Progenitor cell of endocrine pancreas (in vitro differentiated cells): ENCODE data around the gene DNPEP. TPM values are rescaled to one million over a fixed set of nuclear protein-coding genes. Genes with fewer than 3 reads are reported as not detected.

Experiments used
- DNase-seq: peaks from one replicate; pipeline ENCODE4 v3.0.0; 2021; ENCODE audit warnings: low spot score; ENCODE audit not compliant: unreplicated experiment
- H3K27ac Mint-ChIP-seq: 2 replicates; pipeline ENCODE4 v1.8.0; 2021; ENCODE audit warnings: mild to moderate bottlenecking, moderate library complexity, mixed read lengths
- H3K27me3 Mint-ChIP-seq: 2 replicates; pipeline ENCODE4 v1.8.0; 2021; ENCODE audit warnings: mixed read lengths
- H3K36me3 Mint-ChIP-seq: 2 replicates; pipeline ENCODE4 v1.8.0; 2022; ENCODE audit warnings: mixed read lengths; ENCODE audit not compliant: insufficient read depth
- H3K4me1 Mint-ChIP-seq: 2 replicates; pipeline ENCODE4 v1.8.0; 2021; ENCODE audit warnings: low read depth, mixed read lengths
- H3K4me3 Mint-ChIP-seq: 2 replicates; pipeline ENCODE4 v1.8.0; 2021; ENCODE audit warnings: low read depth, mild to moderate bottlenecking, moderate library complexity, mixed read lengths
- H3K9me3 Mint-ChIP-seq: 2 replicates; pipeline ENCODE4 v1.8.0; 2021; ENCODE audit warnings: low read depth, mixed read lengths
- CTCF ChIP-seq: fragments of 200-600 bp; sonication (generic); IDR thresholded peaks from one replicate; pipeline ENCODE4 v1.5.0; 2021; ENCODE audit warnings: antibody characterized with exemption, mild to moderate bottlenecking; ENCODE audit not compliant: unreplicated experiment
- total RNA-seq: library from RNA; stranded (reverse); gene quantifications from 2 replicates; pipeline ENCODE4 v1.2.1, GENCODE V29; 2021

Gene DNPEP
- total RNA-seq, 1 donor from 2014 or later: 36.0 TPM

GRCh38 chr2:219335373-219335786 lies 52.3 kb downstream of the DNPEP start:
- no peak for DNase-seq
- no peaks in the 10 kb centered on the region for H3K36me3 Mint-ChIP-seq
- TF ChIP-seq CTCF: no peak
- H3K4me3 Mint-ChIP-seq: no peak overlapping the region
- peaks cover 90% of the 10 kb centered on the region for H3K27me3 Mint-ChIP-seq
- H3K4me1 Mint-ChIP-seq: no peaks in the 10 kb centered on the region
- peaks cover 5% of the 10 kb centered on the region for H3K9me3 Mint-ChIP-seq
- H3K27ac Mint-ChIP-seq: no peak overlapping the region

GRCh38 chr2:219334076-219334475 lies 53.6 kb downstream of the DNPEP start:
- H3K27me3 Mint-ChIP-seq: peaks cover 91% of the 10 kb centered on the region
- peaks cover 5% of the 10 kb centered on the region for H3K9me3 Mint-ChIP-seq

GRCh38 chr2:219332542-219332941 lies 55.2 kb downstream of the DNPEP start, which contains the start of gene RESP18:
Gene RESP18, minus strand, starts transcription at chr2:219332744.
- Mint-ChIP-seq H3K36me3 (no peaks in the 10 kb centered on the region), H3K27me3 (peaks cover 92% of the 10 kb centered on the region), H3K4me1 (peaks cover 1% of the 10 kb centered on the region), H3K27ac (no peak within 1 kb of the TSS), H3K9me3 (peaks cover 5% of the 10 kb centered on the region), H3K4me3 (no peak within 1 kb of the TSS)
- no peak for TF ChIP-seq CTCF
- no peak for DNase-seq

More at GRCh38 chr2:219334076-219334475, 53.6 kb downstream of the DNPEP start:
- TF ChIP-seq CTCF: no peak
- H3K36me3 Mint-ChIP-seq: no peaks in the 10 kb centered on the region
- H3K4me3 Mint-ChIP-seq: no peak overlapping the region
- no peak overlapping the region for H3K27ac Mint-ChIP-seq
- no peaks in the 10 kb centered on the region for H3K4me1 Mint-ChIP-seq
- DNase-seq: no peak

GRCh38 chr2:219331560-219332213 lies 56.0 kb downstream of the DNPEP start:
- no peaks in the 10 kb centered on the region for H3K36me3 Mint-ChIP-seq
- no peak overlapping the region for H3K4me3 Mint-ChIP-seq
- peaks cover 5% of the 10 kb centered on the region for H3K9me3 Mint-ChIP-seq
- DNase-seq: peak; percentile 73
- peaks cover 88% of the 10 kb centered on the region for H3K27me3 Mint-ChIP-seq
- TF ChIP-seq CTCF: no peak
- peaks cover 1% of the 10 kb centered on the region for H3K4me1 Mint-ChIP-seq
- H3K27ac Mint-ChIP-seq: no peak overlapping the region

- Mint-ChIP-seq H3K4me1 (peaks cover 1% of the 10 kb centered on the region), H3K4me3 (no peak overlapping the region), H3K9me3 (no peaks in the 10 kb centered on the region), H3K27me3 (peaks cover 78% of the 10 kb centered on the region), H3K36me3 (no peaks in the 10 kb centered on the region), H3K27ac (no peak overlapping the region)
- no peak for TF ChIP-seq CTCF
- DNase-seq: no peak
Observed at GRCh38 chr2:219327719-219328118, 60.0 kb downstream of the DNPEP start.
